ENCODE data around the gene OTOG.
A peak's percentile ranks its signal among the peaks of the same experiment; 100 is the strongest.

Gene OTOG

DNA sequence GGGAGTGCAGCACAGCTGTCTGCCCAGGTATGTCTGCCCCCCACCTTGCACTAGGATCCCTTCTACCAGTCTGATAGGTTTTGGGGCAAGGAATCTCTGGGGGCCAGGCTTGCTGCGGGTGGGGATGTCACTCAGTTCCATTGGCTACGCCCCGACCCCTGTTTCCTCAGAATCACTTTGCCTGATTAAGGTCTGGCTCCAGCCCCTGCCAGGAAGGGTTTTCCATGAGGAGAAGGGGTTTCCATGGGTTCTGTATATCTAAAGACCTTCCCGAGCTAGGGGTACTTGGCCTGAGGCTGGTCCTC, 14.0 kb downstream of the OTOG start:
- no peak for DNase-seq (ENCODE audit: low spot score)

DNA sequence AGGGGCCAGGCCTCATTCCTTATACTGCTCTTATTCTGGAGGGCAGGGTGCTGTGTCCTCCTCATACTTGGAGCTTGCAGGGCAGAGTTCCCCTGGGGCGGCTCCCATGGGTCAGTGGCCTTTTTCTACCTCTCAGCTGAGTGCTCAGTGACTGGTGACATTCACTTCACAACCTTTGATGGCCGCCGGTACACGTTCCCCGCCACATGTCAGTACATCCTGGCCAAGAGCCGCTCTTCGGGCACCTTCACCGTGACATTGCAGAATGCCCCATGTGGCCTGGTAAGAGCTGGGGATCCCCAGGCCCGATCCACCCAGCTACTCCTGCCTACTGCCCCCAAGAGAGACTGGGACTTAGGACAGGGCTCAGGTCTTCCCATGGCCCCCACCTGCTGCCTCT, 14.5 kb downstream of the OTOG start:
- DNase-seq (ENCODE audit: low spot score), result no peak

DNA sequence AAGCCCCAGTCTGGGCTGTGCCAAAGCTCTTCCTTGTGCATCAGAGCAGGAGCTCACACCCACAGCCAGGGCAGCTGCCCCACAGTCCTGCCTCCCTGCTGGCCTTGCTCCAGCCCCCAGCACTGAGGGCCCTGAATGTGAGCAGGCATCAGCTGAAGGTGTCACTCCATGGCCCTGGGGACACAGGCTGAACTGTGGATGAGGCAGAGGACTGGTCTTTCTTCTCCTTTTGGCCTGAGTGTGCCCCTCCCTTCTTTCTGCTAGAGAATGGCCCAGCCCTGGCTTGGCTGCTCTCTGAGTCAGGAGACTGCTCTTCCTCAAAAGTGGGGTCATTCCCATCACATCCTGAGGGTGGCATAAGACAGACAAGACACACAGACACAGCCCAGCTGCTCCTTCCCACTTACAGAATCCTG, 16.2 kb downstream of the OTOG start:
- DNase-seq (ENCODE audit: low spot score), result no peak

DNA sequence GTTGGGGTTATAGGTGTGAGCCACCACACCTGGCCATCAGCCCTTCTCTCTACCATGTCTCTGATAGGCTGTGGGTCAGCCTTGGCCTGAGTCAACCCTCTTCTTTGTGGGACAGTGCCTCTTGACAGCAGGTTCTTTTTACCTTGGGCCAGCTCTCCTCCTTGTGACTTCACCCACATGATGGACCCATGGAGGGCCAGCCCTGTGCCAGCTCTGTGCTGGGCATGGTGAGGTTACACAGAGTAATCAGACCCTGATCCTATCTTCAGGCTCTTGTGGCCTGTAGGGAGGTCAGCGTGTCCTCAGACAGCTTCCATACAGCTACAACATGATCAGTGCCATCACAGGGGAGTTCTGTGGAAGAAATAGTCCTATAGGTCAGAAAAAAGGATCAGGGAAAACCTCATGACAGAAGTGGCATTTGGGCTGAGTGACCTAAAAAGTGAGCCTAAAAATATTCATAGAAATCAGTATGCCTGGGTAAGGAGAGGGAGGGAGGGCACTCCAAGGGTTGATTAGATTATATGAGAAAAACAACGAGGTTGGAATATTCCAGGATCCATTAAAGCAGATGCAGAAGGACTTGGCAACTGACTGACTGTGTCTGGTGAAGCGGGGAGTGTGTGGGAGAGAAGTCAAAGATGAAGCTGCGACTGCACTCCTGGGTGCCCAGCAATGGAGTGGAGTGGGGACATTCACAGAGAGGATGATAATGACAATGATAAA, 17.1 kb downstream of the OTOG start:
- no peak for DNase-seq (ENCODE audit: low spot score)

DNA sequence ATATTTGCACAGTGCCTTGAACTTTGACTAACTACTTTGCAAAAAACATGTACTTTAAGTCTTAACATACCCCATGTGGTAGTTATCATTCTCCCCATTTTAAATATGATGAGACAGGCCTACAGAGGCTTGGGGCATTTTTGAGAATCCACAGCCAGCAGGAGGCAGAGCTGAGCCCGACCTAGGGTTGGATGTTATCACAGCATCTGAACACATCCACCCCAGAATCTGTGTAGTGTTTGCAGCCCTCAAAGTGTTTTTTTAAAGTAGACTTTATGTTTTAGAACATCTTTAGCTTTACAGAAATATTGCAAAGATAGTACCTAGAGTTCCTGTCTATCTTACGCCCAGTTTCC, 17.6 kb downstream of the OTOG start:
- DNase-seq (ENCODE audit: low spot score), result peak; percentile 8

DNA sequence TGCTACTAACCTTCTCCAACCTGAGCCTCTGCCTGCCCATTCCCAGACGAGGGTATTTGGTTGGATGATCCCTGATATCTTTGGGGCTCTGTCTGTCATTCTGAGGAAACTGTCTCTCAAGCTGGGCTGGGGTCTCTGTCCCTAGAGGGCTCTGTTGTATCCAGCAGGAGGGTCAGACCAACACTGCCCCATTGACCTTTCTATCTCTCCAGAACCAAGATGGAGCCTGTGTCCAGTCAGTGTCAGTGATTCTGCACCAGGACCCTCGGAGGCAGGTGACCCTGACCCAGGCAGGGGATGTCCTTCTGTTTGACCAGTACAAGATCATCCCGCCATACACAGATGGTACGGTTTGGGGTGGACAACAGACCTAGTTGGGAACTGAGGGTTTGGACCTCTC, 21.9 kb downstream of the OTOG start:
- no peak for DNase-seq (ENCODE audit: low spot score)

DNA sequence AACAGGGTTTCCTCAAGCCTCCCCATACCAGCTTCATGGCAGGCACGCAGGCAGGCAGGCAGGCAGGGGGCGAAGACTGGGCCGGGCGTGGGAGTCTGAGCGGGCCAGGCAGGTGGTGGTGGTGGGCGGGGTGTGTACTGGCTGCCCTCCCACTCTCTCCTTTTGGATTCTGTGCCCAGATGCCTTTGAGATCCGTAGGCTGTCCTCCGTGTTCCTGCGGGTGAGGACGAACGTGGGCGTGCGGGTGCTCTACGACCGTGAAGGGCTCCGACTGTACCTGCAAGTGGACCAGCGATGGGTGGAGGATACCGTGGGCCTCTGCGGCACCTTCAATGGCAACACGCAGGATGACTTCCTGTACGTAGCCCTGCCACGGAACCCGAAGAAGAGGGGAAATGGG, 23.0 kb downstream of the OTOG start:
- DNase-seq (ENCODE audit: low spot score), result no peak

DNA sequence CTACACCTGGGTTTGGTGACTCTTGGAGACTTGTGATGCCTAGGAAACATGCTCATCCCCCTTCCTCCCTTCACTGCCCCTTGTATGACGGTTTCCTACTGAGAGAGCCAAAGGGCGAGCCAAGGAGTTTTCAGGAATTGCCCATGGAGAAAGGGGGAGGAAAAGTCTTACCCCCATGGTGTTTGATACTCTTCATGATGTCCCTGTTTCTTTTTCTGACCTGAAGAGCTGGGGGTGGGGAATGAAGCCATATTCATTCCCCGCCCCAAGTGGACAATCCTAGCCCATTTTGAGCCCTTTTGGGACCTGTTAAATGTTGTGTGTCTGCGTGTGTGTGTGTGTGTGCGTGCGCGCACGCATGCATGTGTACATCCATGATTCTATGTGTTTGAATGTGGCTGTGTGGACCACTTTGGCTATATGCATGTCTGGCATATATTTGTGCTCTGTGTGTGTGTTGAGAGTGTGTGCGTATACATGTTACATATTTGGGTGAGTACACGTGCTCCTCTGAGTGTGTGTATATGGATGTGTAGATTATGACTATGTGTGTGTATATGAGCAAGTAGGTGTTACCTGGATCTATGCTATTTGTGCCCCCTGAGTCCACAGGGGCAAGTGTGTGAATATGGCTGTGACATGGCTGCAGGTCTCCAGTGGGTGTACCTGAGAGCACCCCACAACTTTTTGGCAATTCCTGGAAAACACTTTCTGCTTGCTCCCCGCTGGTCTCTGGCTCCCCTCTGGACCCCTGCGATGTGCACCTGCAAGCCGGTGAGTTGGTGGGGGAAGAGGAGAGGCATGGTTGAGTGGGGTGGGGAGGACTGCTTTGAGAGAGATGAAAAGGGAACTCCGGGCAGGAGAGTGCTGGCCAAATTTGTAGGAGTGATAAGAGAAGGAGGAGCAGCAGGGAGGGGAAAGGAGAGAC, 24.6 kb downstream of the OTOG start:
- DNase-seq (ENCODE audit: low spot score), result no peak

DNA sequence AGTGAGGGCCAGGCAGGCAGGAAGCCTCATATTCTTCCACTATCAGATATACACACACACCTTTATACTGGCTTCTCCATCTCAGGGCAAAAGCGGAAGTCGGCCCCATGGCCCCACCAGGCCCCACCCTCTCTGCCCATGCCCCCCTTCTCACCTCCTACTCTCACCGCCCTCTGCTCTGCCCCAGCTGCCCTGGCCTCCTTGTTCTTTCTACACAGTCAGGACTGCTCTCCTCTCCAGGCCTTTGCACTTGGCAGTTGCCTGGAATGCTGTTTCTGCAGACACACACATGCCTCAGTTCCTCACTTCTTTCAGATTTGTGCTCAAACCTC, 25.3 kb downstream of the OTOG start:
- DNase-seq (ENCODE audit: low spot score), result no peak

DNA sequence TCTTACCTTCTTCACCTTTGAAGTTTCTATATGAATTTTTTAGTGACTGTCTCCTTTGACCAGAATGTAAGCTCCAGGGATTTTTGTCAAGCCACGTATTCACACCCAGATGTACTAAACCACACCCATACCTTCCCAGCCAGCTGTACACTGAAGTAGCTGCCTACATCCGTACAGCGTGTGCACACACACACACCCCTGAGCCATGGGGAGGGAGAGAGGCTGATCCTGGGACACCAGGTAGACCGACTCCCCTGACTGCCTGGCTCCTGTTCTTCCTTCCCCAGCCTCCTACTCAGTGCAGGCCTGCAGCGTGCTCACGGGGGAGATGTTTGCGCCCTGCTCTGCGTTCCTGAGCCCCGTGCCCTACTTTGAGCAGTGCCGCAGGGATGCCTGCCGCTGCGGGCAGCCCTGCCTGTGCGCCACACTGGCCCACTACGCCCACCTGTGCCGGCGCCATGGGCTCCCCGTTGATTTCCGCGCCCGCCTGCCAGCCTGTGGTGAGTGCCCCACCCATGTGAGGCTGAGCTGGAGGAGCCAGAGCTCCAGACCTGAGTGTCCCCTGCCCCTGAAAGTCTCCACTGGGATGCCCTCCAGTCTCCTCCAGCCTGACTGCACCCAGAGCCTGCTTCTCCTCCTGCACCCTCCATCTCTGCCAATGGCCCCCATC, 25.9 kb downstream of the OTOG start:
- DNase-seq (ENCODE audit: low spot score), result no peak

DNA sequence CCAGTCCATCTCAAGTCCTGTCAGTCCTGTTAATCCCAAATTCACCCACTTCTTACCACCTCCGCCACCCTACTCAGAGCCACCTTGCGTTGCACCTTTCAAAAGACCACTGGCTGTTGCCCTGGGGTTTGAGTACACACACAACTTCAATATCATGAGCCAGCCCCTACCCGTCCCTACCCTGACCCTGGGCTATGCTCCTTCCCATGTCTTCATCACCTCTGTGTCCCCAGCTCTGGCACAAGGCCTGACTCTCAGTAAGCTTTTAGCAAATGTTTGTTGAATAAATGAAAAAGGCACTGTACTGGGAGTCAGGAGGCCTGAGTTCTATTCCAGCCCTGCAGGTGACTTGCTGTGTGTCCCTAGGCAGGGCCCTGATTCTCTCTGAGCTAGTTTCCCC, 26.5 kb downstream of the OTOG start:
- no peak for DNase-seq (ENCODE audit: low spot score)

DNA sequence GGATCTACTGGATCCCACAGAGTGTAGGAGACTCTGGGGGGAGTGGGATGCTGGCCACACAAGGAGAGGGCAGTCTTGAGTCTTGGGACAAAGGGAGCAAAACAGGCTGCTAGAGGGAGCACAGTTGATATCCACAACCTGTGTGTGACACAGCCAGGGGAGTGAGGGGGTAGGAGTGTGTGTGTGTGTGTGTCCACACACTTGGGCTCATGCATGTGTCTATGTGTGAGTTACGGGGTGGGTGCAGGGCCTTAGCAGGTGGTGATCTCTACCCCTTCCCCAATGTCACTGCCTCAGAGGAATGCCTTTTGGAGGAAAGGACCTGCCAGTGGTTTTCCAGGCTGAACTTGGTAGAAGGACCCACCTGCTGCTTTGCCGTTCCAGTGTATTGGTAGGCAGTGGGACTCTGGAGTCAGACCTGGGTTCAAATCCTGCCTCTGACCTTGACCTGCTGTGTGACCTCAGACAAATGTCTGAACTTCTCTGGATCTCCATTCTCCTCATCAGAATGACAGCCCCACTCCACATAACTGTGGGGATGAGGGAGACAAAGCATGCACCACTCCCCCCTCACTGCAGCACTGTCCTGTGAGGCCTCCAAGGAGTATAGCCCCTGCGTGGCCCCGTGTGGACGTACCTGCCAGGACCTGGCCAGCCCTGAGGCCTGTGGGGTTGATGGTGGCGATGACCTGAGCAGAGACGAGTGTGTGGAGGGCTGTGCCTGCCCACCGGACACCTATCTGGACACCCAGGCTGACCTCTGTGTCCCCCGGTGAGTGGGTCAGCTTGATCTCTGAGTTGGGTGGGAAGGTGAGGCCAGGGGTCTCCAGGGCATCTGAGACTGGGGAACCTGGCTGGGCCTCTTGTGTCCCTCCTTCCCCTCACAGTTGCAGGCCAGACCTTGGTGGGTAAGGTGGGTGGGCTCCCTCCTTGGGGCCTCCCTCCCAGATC, 27.4 kb downstream of the OTOG start:
- no peak for DNase-seq (ENCODE audit: low spot score)

DNA sequence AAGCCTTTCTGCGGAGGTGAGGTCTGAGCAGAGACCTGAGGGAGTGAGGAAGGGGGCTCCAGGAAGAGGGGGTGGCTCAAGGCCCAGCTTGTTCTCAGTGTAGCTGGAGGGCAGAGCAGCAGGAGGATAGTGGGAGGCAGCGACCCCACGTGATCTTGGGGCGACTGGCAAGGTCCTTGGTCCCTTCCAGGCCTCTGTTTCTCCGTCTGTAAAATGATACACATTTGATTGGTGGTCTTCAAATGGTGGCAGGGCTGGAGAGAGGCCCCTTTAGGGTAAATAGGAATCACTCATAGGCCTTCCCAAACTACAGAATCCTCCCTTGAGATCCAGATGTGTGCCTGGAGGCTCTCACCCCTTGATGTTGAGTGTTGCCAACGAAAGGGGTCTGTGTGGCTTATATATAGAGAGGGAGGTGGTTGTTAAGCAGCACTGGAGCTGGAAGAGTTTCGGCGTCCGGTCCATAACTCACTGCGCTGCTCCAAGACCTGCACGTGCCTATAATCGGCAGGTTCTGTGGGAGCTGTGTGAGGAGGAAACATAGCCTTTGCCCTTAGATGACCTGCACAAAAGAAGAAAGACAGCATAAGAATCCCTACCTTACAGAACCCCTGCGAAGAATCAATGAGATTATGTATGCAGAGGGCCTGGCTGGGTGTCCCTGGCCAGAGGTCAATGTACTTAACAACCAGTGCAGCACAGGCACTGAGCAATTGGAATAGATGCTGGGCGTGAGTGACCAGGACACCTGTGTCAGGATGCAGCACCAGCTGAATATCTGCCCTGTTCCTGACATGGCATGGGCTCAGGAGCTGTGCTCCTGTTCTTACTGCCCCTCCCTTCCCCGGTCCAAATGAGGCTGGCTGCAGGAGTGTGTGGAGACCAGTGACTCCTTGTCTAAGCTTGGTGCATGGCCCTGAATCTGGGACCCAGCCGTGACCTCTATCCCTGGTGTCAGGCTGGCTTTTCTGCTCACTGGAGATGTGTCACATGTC, 28.7 kb downstream of the OTOG start:
- no peak for DNase-seq (ENCODE audit: low spot score)

DNA sequence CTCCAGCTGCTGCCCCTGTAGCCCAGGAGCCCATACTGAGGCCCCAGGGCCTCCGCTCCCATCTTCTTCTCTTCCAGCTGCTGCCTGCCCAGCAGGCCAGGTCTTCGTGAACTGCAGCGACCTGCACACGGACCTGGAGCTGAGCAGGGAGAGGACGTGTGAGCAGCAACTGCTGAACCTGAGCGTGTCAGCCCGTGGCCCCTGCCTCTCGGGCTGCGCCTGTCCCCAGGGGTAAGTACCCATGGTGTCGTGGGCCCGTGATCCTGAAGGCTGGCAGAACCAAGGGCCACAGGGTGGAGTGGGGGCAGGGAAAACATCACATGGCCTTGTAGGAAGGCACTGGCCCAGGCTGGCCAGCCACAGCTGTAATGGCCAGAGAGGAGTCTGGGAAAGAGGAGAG, 31.2 kb downstream of the OTOG start:
- no peak for DNase-seq (ENCODE audit: low spot score)

DNA sequence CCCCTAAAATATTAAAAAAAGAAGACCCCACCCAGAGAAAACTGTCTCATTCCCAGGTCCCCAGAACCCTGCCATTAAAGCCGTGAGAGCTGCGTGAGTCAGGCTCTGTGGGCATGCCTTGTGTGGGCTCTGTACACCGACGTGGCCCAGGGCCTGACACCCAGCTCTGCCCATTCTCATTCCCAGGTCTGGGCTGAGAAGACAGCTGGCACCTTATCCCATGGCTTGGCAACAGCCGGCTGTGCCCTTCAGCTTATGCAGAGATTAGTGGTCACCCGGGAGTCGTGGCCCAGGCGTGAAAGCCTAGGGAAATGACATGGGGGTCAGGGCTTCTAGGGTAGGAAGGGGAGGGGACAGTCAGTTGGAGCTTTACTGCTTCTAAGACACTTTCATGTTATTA, 31.9 kb downstream of the OTOG start:
- no peak for DNase-seq (ENCODE audit: low spot score)

DNA sequence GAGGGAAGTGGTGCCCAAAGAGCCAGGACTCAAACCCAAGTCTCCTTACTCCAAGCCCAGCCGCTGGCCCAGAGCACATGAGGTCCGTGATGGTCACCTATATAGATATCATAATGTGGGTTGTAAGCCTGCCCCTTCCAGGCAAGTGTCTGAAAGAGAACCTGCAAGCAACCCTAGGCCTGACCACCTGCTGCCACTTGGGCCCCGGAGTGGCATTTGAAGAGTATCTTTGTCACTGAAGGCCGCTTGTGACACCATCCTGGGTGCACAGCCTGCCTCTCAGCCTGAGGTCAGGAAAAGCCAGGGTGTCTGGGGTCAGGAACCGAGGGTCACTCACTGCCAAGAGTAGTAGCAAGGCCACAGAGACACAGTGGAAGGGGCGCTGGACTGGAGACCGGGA, 32.4 kb downstream of the OTOG start:
- DNase-seq (ENCODE audit: low spot score), result no peak

DNA sequence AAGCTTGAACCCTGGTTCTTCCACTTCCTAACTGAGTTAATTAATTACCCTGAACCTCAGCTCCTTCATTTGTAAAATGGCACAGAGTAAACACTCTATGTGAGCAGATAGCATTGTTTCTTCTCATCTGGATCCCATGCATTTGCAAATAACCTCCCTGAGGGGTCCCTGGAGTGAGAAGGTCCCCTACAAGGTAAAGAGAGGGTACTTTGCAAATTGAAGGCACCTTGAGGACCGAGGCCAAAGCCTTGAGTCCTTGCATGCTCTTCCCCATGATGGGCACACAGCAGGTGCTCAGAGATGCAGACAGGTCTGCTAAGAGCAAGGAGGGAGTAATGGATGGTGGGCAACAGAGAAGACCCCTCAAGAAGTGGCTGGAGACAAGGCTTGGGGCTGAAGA, 33.2 kb downstream of the OTOG start:
- no peak for DNase-seq (ENCODE audit: low spot score)

DNA sequence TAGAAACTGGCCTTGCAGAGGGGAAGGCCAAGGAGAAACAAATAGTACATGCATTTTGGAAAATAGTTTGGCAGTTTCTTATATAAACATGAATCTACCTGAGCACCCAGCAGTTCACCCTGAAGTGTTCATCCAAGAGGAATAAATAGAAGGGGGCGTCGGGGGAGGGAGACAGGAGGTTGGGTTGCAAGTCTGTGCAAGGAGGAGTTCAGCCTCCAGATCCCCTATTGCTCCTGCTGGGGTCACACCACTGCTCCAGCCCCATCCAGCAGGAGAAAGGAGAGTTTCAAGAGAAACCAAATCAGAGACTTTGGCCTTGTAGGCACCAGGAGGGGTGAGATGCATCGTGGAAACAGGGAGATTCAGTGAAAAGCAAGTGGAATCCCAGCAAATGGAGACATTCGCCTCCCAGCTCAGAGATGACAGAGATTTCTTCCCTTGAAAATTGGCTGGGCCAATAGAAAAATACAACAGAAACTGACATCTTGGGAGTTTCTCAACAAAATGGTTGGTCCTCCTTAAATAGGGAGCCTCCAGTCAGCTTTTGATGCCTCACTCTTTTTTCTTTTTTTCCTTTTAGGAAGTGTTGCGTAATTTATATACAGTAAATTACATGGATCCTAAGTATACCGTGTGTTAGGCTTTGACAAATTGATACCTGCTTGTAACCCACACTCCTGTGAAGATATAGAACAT, 34.1 kb downstream of the OTOG start:
- no peak for DNase-seq (ENCODE audit: low spot score)

DNA sequence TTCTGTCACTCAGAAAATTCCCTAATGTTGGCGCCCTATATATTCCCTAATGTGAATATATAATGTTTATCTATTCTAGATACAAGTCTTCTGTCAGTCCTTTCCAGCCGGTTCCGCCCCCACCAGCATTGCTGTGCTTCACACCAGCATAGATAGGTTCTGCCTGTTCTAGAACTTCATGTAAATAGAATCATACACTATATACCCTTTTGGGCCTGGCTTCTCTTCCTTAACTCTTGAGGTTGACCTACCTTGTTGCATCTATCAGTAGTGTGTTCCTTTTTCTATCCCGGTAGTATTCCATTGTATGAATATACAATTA, 34.6 kb downstream of the OTOG start:
- no peak for DNase-seq (ENCODE audit: low spot score)

DNA sequence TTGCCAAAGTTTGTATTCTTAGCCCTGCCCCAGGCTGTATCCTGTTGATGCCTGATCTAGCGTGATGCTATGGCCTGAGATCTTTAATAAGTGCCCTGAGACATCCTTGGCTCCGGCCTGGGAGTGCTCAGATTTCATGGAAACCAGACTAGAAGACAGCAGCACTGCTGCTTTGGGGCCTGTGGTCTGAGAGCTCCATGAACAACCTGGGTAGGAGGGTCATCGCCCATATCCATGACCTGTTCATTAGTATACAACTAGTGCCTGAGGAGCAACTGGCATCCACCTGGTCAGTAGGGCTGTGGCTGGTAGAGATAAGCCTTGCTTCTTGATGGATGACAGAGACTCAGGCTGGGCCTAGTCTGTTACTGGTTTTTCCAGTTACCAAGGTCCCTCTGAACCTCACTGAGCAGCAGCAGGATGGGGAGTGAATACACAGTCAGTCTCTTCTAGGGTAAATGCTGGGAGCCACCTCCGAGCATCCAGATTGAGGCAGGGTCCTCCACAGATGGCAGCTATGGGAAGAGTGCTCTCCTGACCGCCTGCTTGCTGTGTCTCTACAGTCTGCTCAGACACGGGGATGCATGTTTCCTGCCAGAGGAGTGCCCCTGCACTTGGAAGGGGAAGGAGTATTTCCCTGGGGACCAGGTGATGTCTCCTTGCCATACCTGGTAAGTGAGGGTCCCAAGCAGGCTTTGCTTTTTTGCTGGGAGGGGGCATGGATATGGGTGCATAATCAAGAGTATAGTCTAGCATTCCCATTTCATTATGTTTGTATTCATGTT, 39.0 kb downstream of the OTOG start:
- DNase-seq (ENCODE audit: low spot score), result no peak
